ENCODE measurements around the gene SAMHD1. TPM values are rescaled to one million over a fixed set of nuclear protein-coding genes. Genes with fewer than 3 reads are reported as not detected.

SAMHD1 gene
- total and polyA plus RNA-seq, 2 of the 8 experiments (the other 6 are each of a cell fraction or from before 2014, with no cell fraction given): 22.0 to 37.1 TPM

GRCh38 chr20:36917943-36918342 is 33.6 kb downstream of the SAMHD1 start:
- H3K9me3 ChIP-seq (ENCODE audit: insufficient read depth in 2 of 2, low read depth in 1 of 2, low read length in 1 of 2): no peaks in the 10 kb centered on the region
- H4K5ac ChIP-seq (ENCODE audit: insufficient read length, low read depth, low read length): no peak overlapping the region
- H3K14ac ChIP-seq (ENCODE audit: insufficient read length): no peak overlapping the region
- no peak for DNase-seq (ENCODE audit: low read depth in 1 of 2, low spot score in 2 of 2)
- no peak overlapping the region for H2AFZ ChIP-seq (ENCODE audit: low read length)
- no peak for FAIRE-seq
- no peak overlapping the region for H2BK15ac ChIP-seq (ENCODE audit: low read length)
- no peak overlapping the region for H3K18ac ChIP-seq (ENCODE audit: extremely low read depth, low read length)
- no peaks in the 10 kb centered on the region for H3K23me2 ChIP-seq (ENCODE audit: low read depth, low read length)
- H3K27me3 ChIP-seq (replicated peaks in 1 of 4; ENCODE audit: control insufficient read depth in 3 of 4, extremely low read depth in 1 of 4, insufficient read depth in 3 of 4, low read length in 3 of 4): no peaks in the 10 kb centered on the region
- H2AK5ac ChIP-seq (ENCODE audit: low read depth, low read length): no peak overlapping the region
- no peak overlapping the region for H3K56ac ChIP-seq (replicated peaks; ENCODE audit: insufficient read length, low read depth, low read length)
- H3K23ac ChIP-seq (ENCODE audit: insufficient read length): no peak overlapping the region
- H3K4me1 ChIP-seq (replicated peaks in 1 of 4; ENCODE audit: control insufficient read depth in 3 of 4, insufficient read depth in 4 of 4, low read length in 3 of 4): no peaks in the 10 kb centered on the region
- H3K4me2 ChIP-seq (ENCODE audit: insufficient read depth in 1 of 2, low read depth in 2 of 2, low read length in 2 of 2): no peak overlapping the region
- no peak overlapping the region for H3K4ac ChIP-seq (replicated peaks; ENCODE audit: insufficient read length, low read depth, low read length)
- H4K20me1 ChIP-seq (replicated peaks in 1 of 2; ENCODE audit: control insufficient read depth in 1 of 2, insufficient read depth in 2 of 2, low read length in 2 of 2): no peaks in the 10 kb centered on the region
- no peak overlapping the region for H2BK5ac ChIP-seq (ENCODE audit: low read depth, low read length)
- H3K79me2 ChIP-seq (ENCODE audit: control insufficient read depth in 1 of 2, insufficient read depth in 2 of 2, low read length in 2 of 2): no peaks in the 10 kb centered on the region
- no peak overlapping the region for H2BK120ac ChIP-seq (replicated peaks; ENCODE audit: low read depth, low read length)
- no peak overlapping the region for H4K91ac ChIP-seq (replicated peaks; ENCODE audit: insufficient read length, low read length)
- H4K8ac ChIP-seq (ENCODE audit: extremely low read depth, insufficient read depth, low read length): no peak overlapping the region
- no peaks in the 10 kb centered on the region for H3K79me1 ChIP-seq (ENCODE audit: low read depth, low read length)
- H3K27ac ChIP-seq (ENCODE audit: low read depth, low read length): no peak overlapping the region
- POLR2A ChIA-PET (ENCODE audit: partially characterized antibody): no interaction called here
- no peak overlapping the region for H3K9ac ChIP-seq (replicated peaks in 1 of 4; ENCODE audit: extremely low read depth in 1 of 4, low read depth in 3 of 4, low read length in 3 of 4)
- H2BK12ac ChIP-seq (ENCODE audit: low read depth, low read length): no peak overlapping the region
- H3K4me3 ChIP-seq (ENCODE audit: extremely low read depth in 1 of 4, insufficient read depth in 2 of 4, low read depth in 3 of 4, low read length in 4 of 4): no peak overlapping the region
- H3K36me3 ChIP-seq (ENCODE audit: control insufficient read depth in 2 of 4, insufficient read depth in 4 of 4, low read length in 3 of 4): peaks cover 0 to 36% (median 2%) of the 10 kb centered on the region in 4 experiments; a peak in 6 of 8 replicates
- CTCF ChIA-PET (ENCODE audit: partially characterized antibody): interaction anchor here (0.6 to 3.3 kb wide), 9 partner anchors 8 to 1326 kb away, joined by 3 to 15 read pairs (median 5); no protein-coding TSS in a partner anchor
- H2BK20ac ChIP-seq (ENCODE audit: low read length): no peak overlapping the region
- TF ChIP-seq CEBPB (IDR thresholded peaks at IDR 0.05; ENCODE audit: low read depth, low read length) (0 out of 2 replicates have a peak, but pooled peaks have one; percentile 9), CTBP2 (IDR thresholded peaks at IDR 0.05; ENCODE audit: borderline replicate concordance, insufficient read depth, insufficient read length, low read length) (no peak), CTCF (IDR thresholded peaks at IDR 0.05; ENCODE audit: control extremely low read depth in 1 of 3, insufficient read depth in 1 of 3, low read depth in 1 of 3, low read length in 3 of 3) (no peak), RBBP5 (IDR thresholded peaks at IDR 0.05; ENCODE audit: borderline replicate concordance, low read depth, low read length) (no peak), PHF8 (conservative IDR thresholded peaks at IDR 0.05; ENCODE audit: low read depth, low read length) (no peak)
